ENCODE measurements around the gene DOCK9.

The DOCK9 gene

GRCh38 chr13:99000137-99000536, 22.3 kb upstream of the DOCK9 start:
- DNase-seq (ENCODE audit: low read depth) = no peak
- no peak overlapping the region for H3K4me3 ChIP-seq (ENCODE audit: low read depth, low read length)

- no peak overlapping the region for H3K4me3 ChIP-seq (ENCODE audit: low read depth, low read length)
- no peak for DNase-seq (ENCODE audit: low read depth)
These were observed 21.7 kb upstream of the DOCK9 start for GRCh38 chr13:98999639-98999952.

GRCh38 chr13:98998831-98999638, 21.2 kb upstream of the DOCK9 start:
- no peak overlapping the region for H3K4me3 ChIP-seq (ENCODE audit: low read depth, low read length)
- DNase-seq (ENCODE audit: low read depth) = no peak

DNA sequence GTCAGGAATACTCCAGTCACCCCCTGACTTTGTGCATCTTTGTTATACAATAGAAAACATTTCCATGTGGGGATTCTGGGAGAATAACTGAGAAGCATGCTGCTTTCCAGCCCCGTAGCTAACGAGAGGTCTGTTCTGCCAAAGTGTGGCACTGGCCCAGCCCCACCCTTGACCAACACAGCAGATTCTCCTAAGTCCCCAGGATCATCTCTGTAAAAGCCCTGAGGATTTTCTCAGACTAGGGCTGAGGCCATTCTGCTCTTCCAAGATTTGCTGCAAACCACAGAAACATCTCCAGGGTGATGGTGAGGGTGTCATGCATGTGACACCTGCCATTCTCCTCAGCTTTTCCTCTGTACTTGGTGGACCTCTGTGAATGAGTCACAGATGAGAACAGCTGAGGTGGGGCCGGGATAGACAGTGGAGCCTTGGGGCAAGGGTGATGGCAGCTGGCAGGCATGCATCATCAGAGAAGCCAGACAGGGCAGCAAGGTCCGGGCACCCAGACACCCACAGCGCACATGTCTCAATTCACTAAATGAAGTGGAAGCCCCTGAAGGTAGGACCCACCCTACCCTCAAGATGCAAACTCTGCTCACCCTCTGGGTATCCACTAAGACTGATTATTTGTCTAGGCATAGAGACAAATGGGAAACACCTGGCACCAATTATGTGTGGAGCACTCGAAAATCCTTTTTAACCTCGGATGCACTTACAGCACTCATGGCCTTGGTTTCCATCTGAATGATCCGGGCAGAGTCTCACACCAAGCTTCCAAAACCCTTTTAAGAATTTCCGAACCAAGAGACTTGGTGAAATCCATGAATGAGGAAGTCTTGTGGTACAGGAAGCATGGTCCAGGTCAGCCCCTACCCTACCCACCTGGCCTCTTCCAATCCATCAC, 20.1 kb upstream of the DOCK9 start:
- H3K4me3 ChIP-seq (ENCODE audit: low read depth, low read length) = no peak overlapping the region
- DNase-seq (ENCODE audit: low read depth) = peak; percentile 56

DNA sequence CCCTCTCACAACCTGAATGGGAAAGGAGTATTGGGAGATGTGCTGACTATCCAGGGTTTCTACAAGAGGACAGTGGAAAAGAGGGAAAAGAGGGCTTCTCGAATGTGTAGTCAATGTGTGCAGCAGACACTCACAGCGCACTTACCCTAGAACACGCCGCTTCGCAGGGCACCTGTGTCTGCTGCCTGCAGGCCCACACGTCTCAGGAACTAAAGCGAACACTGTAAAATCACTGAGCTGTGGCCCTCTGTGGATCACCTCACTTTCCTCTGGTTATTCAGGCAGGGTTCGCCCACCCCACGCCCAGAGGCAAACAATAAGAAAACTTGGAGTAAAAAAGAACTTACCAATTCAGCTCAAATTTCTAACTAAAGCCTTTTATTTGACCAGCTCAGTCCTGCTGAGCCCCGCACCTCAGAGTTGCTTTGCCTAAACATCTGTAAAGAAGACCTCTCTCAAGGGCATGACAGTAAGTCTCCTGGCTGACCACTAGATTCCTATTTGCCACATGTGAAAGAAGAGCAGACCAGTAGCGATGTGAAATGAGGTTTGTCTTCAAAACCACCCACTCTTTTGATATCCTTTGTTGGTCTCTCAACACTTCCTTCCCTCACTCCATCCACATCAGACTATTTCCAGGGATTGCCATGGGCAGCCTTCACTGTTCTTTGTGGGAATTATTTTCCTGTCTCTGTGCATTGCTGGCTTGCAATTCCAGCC, 19.3 kb upstream of the DOCK9 start:
- no peak for DNase-seq (ENCODE audit: low read depth)
- no peak overlapping the region for H3K4me3 ChIP-seq (ENCODE audit: low read depth, low read length)

- no peak overlapping the region for H3K4me3 ChIP-seq (ENCODE audit: low read depth, low read length)
- DNase-seq (ENCODE audit: low read depth) = no peak
These were observed 18.2 kb upstream of the DOCK9 start for GRCh38 chr13:98996046-98996445.

DNA sequence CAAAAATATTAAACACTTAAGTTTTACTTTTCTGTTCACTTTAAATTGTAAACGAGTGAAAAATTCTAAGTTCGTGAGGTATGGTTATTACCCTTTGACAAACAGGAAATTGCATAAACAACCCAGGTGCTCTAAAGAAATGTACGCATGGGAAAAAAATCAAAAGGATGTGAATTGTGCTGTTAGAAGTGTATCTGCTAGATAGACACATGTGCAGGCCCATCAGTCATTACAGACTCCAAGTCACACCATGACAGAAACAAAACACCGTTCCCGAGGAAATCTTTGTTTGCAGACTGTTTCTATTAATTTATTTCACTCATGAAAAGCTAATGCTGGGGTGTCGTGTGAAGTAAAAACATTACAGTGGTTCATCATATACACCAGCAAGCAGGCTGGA, 17.0 kb upstream of the DOCK9 start:
- H3K4me3 ChIP-seq (ENCODE audit: low read depth, low read length) = no peak overlapping the region
- DNase-seq (ENCODE audit: low read depth) = no peak

DNA sequence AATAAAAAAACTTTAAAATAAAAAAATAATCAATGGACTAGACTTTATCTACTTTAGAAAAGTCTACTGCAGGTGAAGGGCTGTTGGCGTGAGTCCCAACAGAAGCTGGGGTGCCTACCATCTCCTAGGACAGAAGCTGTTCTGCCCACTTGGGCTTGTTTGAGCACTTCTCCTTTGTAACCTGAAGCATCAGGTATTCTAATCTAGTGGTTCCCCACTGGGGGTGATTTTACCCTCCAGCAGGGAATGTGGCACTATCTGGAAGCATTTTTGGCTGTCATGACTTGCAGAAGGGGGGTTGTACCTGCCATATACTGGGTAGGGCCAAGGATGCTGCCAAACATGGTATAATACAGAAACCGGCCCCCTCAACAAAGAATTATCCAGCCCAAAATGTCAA, 16.2 kb upstream of the DOCK9 start:
- DNase-seq (ENCODE audit: low read depth) = no peak
- no peak overlapping the region for H3K4me3 ChIP-seq (ENCODE audit: low read depth, low read length)

- DNase-seq (ENCODE audit: low read depth) = no peak
- no peak overlapping the region for H3K4me3 ChIP-seq (ENCODE audit: low read depth, low read length)
These were observed 14.5 kb upstream of the DOCK9 start for GRCh38 chr13:98992355-98992754.

DNA sequence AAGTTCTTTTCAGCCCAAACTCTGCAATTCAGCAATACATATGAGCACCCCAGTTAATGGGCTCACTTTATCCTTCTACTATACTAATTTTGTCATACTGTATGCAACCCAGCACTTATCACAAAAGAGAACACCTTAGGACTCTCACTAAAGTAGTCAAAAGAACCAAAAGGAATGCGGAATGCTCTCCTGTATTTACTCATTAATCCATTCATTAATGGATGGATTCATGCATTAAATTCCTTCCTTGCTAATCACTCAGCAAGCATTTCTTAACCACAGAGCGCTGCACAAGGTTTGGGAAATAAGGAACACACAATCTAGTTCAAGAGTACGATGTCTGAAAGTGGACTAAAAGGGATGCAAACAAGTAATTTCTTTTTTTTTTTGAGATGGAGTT, 12.8 kb upstream of the DOCK9 start:
- no peak overlapping the region for H3K4me3 ChIP-seq (ENCODE audit: low read depth, low read length)
- DNase-seq (ENCODE audit: low read depth) = no peak

DNA sequence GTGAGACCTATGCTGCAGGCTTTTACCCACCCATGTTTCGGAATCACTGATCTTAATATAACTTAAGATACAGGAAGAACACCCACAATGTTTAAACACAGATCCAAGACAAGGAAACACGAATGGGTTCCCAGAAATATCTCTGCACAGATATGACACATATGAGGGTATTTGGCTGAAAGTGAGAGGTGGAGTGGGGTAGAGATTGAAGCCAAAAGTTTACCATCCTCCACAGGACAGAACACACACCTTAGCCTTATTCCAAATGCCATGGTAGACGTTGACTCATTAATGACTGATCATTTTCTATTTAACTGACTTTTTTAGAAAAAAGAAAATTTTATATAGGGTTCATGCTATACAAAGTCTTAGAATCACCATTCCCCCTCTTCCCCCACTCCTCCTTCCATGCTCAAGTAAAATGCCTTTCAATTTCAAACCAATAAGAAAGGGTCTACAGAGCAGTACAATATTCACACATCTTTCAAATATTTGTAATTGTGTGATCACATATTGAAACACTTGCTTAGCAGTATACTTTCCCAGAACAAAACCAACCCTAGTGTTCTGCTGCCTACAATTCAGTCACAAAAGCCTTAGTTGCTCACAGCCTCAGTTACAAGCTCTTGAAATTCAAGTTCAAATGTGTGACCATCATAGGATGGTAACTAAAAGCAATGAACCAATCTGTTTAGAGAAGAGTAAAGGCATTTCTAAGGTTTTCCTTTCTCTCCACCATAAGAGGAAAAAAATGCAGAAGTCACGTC, 11.8 kb upstream of the DOCK9 start:
- no peak overlapping the region for H3K4me3 ChIP-seq (ENCODE audit: low read depth, low read length)
- no peak for DNase-seq (ENCODE audit: low read depth)

- no peak overlapping the region for H3K4me3 ChIP-seq (ENCODE audit: low read depth, low read length)
- DNase-seq (ENCODE audit: low read depth) = no peak
These were observed 10.9 kb upstream of the DOCK9 start for GRCh38 chr13:98988780-98989179.

GRCh38 chr13:98988277-98988676, 10.4 kb upstream of the DOCK9 start:
- no peak for DNase-seq (ENCODE audit: low read depth)
- H3K4me3 ChIP-seq (ENCODE audit: low read depth, low read length) = no peak overlapping the region

GRCh38 chr13:98987275-98987674, 9.4 kb upstream of the DOCK9 start:
- DNase-seq (ENCODE audit: low read depth) = no peak
- no peak overlapping the region for H3K4me3 ChIP-seq (ENCODE audit: low read depth, low read length)

DNA sequence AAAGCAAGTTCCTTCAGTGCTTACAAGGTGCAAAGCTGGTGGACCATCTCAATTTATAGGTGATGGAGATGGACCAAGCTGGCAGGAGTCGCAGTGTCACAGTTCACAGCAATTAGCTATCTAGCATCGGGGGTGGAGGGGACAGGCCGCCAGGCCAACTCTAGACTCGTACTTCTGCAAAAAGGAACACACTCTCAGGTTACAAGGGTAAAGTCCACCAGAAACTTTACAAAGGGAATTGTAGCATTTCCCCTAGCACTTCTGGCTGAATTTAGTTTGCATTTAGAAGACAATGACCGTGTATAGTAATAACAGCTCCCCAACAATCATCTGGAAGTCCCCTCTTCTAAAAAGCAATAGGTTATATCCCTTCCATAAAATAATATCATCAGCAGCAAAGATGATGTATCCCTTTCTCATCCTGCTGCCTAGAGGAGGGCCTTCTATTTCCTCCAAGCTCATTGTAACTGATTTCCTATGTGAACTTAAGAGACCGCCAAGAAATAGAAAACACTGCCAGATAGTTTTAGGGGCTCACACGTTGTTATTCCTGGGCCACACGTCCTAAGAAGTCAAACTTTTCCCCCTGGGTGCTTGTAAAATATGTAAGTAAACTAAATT, 8.5 kb upstream of the DOCK9 start:
- no peak overlapping the region for H3K4me3 ChIP-seq (ENCODE audit: low read depth, low read length)
- DNase-seq (ENCODE audit: low read depth) = no peak

- H3K4me3 ChIP-seq (ENCODE audit: low read depth, low read length) = no peak overlapping the region
- DNase-seq (ENCODE audit: low read depth) = no peak
These were observed 7.7 kb upstream of the DOCK9 start for GRCh38 chr13:98985591-98985990.

DNA sequence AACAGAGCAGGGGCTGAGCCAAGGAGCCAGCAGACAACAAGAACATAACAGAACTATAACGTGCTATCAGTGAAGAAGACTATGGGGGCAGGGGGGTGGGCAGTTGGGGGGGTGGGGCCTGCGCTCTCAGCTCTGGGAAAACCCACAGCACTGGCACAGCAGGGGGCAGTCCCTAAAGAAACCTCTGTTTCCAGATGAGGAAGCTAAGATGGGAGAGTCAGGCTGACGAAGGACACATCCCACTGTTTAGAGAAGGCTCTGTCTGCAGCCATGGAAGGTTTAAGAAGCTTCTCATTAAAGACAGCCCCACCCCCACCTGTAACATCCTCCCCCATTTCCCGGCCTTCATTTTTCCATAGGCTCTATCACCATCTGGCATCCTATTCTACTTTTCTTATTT, 7.1 kb upstream of the DOCK9 start:
- H3K4me3 ChIP-seq (ENCODE audit: low read depth, low read length) = no peak overlapping the region
- no peak for DNase-seq (ENCODE audit: low read depth)

- no peak overlapping the region for H3K4me3 ChIP-seq (ENCODE audit: low read depth, low read length)
- DNase-seq (ENCODE audit: low read depth) = no peak
These were observed 6.3 kb upstream of the DOCK9 start for GRCh38 chr13:98984118-98984517.

- no peak for DNase-seq (ENCODE audit: low read depth)
- no peak overlapping the region for H3K4me3 ChIP-seq (ENCODE audit: low read depth, low read length)
These were observed 5.3 kb upstream of the DOCK9 start for GRCh38 chr13:98983182-98983581.
